Stromal cell of bone marrow (primary cell): Measurements from ENCODE around the gene CENPT.
"Not testable (repeated sequence)": the region's sequence is repeated elsewhere in the genome, so short reads cannot be mapped to it uniquely, and the experiment has no call there.

Experiments used
- DNase-seq: peaks from one replicate; pipeline ENCODE4 v3.0.0-alpha.2; 2012; ENCODE audit warnings: low read depth

The CENPT gene

DNA sequence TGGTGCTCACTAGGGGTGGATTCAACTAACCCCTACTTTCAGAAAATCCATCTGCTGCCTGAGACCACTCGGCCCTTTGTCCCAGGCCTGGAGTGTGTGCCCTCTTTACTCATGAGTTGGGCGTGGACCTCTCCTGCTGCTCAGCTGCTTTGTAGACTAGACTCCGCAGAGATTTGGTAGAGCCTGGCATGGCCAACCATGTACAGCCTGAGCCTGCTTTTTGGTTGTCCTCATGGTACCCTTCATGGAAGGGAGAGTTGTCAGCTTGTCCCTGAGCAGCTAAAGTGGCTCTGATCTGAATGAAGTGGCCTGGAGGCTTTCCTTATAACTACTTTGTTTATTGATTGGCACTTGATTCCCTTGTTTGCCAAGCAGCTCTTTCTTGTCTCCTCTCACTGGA, 26.9 kb upstream of the CENPT start:
- DNase-seq, result no peak

- no peak for DNase-seq
Observed at GRCh38 chr16:67873435-67874370, 26.2 kb upstream of the CENPT start.

DNA sequence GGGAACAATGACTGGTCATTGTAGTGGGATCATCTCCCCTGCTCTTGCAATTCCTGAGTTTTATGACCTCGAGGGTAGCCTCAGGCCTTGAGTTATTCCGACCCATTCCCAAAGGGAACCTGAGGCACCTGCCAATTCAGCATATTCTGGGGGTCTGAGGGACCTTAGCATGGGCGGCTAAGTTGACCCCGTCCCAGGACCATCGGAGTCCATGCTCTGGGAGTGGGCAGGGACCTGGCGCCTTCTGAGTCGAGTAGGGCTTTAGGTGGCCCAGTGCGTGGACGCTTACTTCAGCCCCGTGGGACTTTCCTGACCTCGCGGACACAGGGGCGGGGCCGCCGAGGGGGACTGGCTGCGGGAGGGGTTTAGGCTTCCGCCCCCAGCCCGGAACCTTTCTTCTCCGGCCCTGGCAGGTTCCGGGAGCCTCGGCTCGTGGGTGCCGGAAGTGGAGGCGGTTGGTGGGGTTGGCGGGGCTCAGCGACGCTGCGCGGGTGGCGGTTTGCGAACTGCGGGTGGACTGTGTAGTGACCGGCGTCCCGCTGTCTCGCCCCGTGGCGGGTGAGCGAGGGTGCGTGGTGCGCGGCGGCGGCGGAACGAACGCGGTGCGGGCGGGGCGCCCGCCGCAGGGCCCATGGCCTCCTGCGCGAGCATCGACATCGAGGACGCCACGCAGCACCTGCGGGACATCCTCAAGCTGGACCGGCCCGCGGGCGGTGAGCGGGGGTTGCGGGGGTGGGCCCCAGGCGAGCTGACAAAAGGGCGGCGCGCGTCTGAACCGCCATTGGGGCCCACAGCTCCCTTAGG, 25.3 kb upstream of the CENPT start, which contains the start of gene EDC4:
Gene EDC4, plus strand, starts transcription at position 422 of the 804 bp plus-strand sequence. Its CDS starts 210 bp downstream, at position 632.
- DNase-seq, result peak; percentile 59

GRCh38 chr16:67872131-67872630, 24.7 kb upstream of the CENPT start:
- no peak for DNase-seq

DNA sequence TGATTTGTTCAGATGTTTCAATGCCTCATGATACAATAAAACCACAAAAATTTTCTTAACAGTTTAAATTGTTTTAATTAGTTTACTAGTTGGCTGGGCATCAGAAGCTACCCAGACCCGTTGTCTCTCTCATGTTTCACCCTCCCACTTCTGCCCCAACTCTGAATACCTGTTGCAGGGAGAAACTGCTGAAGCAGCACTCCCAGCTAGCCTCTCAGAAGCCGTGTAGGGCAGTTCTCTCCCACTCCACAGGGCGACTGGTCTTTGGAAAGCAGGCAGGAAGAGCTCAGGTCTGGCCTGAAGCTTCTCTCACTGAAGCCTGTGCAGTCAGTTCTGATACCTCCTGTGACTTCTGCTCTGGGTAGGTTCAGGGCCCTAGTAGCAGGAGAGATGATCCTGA, 23.8 kb upstream of the CENPT start:
- DNase-seq, result no peak

GRCh38 chr16:67869653-67870052, 22.2 kb upstream of the CENPT start:
- DNase-seq, result no peak

DNA sequence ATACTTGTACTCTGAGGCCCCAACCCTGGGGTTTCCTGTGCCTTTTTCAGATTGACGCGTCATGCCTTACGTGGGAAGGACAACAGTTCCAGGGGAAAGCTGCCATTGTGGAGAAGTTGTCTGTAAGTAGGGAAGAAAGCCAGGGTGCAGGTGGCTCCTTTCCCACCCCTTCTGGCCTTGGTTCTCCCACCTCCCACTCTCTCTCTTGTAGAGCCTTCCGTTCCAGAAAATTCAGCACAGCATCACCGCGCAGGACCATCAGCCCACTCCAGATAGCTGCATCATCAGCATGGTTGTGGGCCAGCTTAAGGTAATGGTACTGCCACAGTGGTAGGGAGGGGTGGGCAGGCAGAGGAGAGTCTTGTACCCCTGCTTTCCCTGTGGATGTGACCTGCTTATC, 20.8 kb upstream of the CENPT start:
- DNase-seq, result no peak

GRCh38 chr16:67865318-67865717, 17.8 kb upstream of the CENPT start:
- no peak for DNase-seq

DNA sequence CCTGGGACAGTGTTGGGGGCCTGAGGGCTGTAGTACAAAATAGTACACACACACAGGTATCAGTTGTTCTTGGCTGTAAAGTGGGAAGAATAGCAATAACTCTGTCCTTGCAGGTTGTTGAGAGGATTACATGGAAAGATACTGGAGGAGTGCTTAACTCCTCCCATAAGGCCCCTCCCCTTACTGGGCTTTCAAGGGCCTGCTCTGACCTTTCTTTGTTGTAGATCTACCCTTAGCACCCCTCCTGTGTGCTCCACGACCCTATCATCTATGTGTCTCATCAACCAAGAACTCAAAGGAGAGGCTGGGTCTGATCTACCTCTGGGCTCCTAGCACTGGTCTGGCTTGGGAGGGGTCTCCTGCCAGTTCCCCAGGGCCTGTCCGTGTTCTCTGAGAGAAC, 17.1 kb upstream of the CENPT start:
- no peak for DNase-seq

GRCh38 chr16:67864044-67864443, 16.6 kb upstream of the CENPT start:
- DNase-seq, result not testable (repeated sequence)

- DNase-seq, result peak; percentile 97
Observed at GRCh38 chr16:67862623-67863583, 15.4 kb upstream of the CENPT start.

GRCh38 chr16:67861877-67862276, 14.4 kb upstream of the CENPT start:
- DNase-seq, result no peak

GRCh38 chr16:67860589-67861398, 13.3 kb upstream of the CENPT start:
- peak; percentile 64 for DNase-seq

GRCh38 chr16:67858500-67858899, 11.0 kb upstream of the CENPT start:
- no peak for DNase-seq

- peak; percentile 97 for DNase-seq
Observed at GRCh38 chr16:67857547-67858233, 10.2 kb upstream of the CENPT start.

GRCh38 chr16:67856927-67857546, 9.5 kb upstream of the CENPT start:
- no peak for DNase-seq

DNA sequence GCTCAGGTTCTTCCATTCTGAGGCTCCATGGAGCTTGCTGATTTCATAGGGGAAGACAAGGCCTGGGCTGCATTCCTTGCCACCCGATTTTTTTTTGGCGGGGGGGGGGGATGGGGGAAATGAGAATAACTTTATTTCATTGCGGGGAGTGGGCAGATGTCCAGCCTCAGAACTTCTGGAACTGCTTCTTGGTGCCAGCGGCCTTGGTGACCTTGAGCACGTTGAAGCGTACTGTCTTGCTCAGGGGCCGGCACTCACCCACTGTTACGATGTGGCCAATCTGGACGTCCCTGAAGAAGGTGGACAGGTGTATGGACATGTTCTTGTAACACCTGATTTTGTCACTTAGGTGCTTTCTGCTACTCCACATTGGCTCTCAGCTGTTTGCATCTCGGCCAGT, 8.3 kb upstream of the CENPT start:
- DNase-seq, result no peak

DNA sequence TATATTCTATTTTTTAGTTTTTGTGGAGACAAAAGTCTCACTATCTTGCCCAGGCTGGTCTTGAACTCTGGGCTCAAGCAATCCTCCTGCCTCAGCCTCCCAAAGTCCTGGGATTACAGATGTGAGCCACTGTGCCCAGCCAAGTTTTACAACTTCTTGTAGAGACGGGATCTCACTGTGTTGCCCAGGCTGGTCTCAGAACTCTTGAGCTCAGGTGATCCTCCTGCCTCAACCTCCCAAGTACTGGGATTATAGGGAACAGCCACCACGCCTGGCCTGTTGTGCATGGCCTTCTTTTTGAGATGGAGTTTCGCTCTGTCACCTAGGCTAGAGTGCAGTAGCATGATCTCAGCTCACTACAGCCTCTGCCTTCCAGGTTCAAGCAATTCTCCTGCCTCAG, 6.2 kb upstream of the CENPT start:
- no peak for DNase-seq

- no peak for DNase-seq
Observed at GRCh38 chr16:67848118-67848517, 625 bp upstream of the CENPT start.
